NCI-H1105 (cell line): ENCODE data around the gene NKD2.
"Not testable (repeated sequence)": the region's sequence is repeated elsewhere in the genome, so short reads cannot be mapped to it uniquely, and the experiment has no call there.

Experiments used
- DNase-seq: peaks from one replicate; lab custom pipeline; 2025; lab: John Stamatoyannopoulos, UW

Gene NKD2

GRCh38 chr5:1058083-1058945 lies 49.7 kb downstream of the NKD2 start:
- DNase-seq, result no peak

- DNase-seq, result no peak
Observed at GRCh38 chr5:1058988-1059883, 50.6 kb downstream of the NKD2 start.

GRCh38 chr5:1059884-1060263 lies 51.3 kb downstream of the NKD2 start:
- no peak for DNase-seq

- no peak for DNase-seq
Observed at GRCh38 chr5:1060535-1060981, 52.0 kb downstream of the NKD2 start.

- DNase-seq, result not testable (repeated sequence)
Observed at GRCh38 chr5:1061292-1061691, 52.7 kb downstream of the NKD2 start.

GRCh38 chr5:1061916-1062315 lies 53.3 kb downstream of the NKD2 start:
- DNase-seq, result no peak

DNA sequence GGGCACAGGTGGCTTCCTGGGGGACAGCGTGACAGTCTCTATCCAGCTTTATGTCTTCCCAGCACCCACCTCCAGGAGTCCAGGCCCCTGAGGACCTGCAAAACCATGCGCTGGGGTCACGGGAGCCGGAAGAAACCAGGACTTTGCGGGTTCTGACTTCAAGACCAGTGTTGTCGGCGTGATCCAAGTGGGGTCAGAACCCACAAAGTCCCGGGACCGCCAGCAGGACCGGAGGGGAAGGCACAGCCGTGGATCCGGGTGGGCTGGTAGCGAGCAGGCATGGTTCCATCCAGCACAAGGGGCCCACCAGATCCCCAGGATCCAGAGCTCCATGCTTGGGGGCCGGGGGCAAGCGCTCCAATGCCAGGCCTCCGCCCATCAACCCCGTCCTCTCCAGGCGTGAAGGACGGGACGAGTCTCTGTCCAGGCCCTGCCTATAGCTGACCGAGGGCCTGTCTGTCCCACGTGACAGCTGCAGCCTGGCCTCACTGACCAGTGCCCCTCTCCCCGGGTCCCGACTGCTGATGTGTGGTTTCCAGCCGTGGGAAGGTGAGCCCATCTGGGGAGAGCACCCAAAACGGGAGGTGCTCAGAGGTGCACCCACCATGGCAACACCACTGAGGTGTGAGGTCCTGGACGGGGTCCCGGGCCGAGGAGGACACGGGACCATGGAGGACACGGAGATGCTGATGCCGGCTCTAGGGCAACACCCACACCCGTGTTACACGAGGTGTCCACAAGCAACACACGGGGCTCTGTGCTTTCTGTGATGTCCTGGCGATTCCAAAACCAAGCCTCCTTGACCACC lies 54.4 kb downstream of the NKD2 start:
- no peak for DNase-seq

DNA sequence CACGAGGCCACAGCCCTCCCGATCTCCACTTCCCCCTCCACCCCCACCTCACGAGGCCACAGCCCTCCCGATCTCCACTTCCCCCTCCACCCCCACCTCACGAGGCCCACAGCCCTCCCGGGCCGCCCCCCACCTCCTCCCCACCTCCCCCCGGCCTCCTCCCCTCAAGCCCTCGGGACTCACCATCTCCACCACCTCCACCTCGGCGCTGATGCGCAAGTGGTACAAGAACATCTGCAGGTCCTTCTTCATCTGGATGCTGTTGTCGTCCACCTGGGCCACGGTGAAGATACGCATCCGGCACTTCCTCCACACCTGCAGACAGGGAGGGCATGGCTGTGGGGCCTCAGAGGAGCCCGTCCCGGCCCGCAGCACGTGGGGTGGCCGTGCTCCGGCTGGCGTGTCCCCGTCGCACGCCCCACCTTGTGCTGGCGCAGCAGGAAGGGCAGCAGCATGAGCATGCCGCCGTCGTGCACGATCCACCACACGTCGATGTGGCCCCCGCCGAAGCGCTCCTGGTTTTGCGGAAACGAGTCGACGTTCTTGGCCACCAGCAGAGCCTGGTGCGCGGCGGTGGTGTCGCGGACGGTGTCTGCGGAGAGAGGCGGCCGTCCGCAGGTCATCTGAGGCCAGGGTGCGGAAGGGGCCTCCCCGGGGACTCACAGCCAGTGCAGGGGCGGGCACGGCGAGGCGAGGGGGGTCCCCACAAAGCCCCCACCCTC lies 55.2 kb downstream of the NKD2 start:
- no peak for DNase-seq

DNA sequence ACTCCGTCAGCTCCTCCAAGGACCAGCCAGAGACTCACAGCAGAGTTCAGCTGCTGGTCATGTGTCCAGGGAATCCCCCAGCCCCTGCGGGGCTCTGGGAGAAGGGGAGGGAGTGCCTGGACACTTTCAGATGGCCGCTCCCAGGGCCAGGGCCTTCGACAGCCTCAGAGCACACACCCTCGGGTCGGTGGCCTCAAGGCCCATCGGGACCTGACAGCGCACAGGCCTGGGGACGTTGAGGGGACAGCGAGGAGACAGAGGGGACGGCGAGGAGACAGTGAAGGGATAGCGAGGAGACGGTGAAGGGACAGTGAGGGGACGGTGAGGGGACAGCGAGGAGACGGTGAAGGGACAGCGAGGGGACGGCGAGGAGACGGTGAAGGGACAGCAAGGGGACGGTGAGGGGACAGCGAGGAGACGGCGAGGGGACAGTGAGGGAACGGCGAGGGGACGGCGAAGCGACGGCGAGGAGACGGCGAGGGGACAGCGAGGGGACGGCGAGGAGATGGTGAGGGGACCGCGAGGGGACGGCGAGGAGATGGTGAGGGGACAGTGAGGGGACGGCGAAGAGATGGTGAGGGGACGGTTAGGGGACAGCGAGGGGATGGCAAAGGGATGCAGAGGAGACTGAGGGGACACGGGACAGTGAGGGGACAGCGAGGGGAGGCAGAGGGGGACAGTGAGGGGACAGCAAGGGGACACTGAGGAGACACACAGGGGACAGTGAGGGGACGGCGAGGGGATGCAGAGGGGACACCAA lies 56.0 kb downstream of the NKD2 start:
- no peak for DNase-seq

GRCh38 chr5:1065143-1065750 lies 56.6 kb downstream of the NKD2 start:
- no peak for DNase-seq

DNA sequence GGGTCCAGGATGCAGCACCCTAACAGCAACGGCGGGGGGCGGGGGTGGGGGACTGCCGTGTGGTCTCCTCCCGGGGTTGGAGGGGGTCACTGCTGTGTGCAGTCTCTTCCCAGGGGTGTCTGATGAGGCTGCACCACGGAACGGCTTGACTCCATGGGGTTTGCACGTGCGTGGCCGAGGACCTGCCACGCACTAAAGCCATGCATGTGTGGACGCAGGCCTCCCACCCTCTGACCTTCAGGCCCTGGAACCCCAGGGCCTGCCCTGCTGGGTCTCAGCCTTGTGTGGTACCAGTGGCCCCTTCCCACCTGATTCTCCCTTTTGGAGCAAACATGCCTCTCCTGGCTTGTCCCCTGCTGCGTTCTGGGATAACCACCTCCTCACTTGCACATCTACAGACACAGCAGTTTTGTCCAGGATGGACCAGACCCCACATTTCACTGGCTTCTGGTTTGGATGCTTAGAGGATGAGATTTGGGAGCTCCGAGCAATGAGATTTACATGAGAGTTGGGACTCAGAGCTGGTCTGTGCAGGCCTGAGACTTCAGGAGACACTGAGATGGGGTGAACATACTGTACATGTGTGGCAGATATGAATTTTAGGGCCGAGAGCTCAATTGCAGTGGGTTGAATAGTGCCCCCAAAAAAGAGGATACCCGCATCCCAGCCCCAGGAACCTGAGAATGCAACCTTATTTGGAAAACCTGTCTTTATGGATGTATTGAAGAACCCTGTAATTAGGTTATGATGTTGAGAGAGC lies 57.5 kb downstream of the NKD2 start:
- DNase-seq, result no peak

DNA sequence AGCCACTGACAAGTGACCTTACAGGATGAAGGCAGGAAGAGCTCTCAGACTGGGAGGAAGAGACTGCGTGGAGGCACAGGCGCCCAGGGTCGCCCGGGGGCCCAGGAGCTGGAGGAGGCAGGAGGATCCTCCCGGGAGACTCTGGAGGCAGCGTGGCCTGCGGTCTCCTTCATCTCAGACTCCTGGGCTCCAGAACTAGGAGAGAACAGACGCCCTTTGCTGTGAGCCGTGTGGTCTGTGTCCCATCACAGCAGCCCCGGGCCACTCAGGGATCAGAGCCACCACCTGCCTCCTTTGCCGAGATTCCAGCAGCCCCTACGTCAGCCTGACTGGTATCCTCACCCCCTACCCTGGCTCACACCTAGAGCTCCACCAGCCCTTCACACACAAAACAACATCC lies 58.1 kb downstream of the NKD2 start:
- no peak for DNase-seq

- no peak for DNase-seq
Observed at GRCh38 chr5:1067141-1068121, 58.8 kb downstream of the NKD2 start.

DNA sequence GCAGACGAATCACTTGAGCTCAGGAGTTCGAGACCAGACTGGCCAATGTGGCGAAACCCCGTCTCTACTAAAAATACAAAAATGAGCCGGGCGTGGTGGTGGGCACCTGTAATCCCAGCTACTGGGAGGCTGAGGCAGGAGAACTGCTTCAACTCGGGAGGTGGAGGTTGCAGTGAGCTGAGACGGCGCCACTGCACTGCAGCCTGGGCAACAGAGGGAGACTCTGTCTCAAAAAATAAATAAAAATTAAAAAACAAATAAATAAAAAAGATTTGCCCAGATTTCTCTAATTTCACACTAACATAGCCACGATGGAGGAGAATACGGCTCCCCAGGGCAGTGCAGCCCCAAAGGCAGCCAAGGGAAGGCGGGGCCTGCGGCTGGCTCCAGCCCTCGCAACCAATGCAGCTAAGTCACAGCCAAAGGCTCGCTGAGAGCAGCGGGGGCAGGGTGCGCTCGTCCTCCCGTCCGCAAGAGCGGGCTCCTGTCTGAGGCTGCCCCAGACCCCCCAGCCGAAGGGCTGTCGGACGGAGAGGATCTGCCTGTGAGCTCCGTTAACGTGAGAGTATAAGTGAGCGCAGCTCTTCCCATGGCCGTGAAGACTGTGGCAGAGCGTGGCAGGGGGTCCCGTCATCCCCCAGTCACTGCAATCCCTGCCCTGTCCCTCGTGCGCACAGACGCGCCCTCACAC lies 59.7 kb downstream of the NKD2 start:
- no peak for DNase-seq

- DNase-seq, result no peak
Observed at GRCh38 chr5:1068895-1069719, 60.5 kb downstream of the NKD2 start.

DNA sequence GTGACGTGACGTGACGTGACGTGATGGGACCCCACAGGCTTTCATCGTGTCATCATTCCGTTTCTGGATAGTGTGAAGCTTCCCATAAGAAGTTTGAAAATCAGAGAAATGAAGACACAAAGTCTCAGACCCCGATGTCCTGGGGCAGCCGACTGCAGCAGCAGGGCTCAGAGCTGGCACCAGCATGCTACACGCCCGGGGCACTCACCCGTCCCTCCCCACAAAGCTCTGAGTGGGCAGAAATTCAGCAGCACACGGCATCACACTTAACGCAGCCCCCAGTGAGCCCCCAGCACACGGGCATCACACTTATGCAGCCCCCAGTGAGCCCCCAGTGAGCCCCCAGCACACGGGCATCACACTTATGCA lies 61.1 kb downstream of the NKD2 start:
- DNase-seq, result no peak
